Skeletal muscle tissue (tissue), 4 donors: ENCODE measurements around the gene LRP1B. TPM values are rescaled to one million over a fixed set of nuclear protein-coding genes. Genes with fewer than 3 reads are reported as not detected.

Source experiments
- H3K27ac ChIP-seq: one replicate; pipeline ENCODE4 v1.7.0; 2013; ENCODE audit warnings: mild to moderate bottlenecking, low read depth, low read length, inconsistent platforms
- H3K27me3 ChIP-seq, 3 donors: one replicate each; pipeline ENCODE4 v1.7.0; 2013; ENCODE audit warnings: low read length in 3 of 3; ENCODE audit not compliant: control insufficient read depth in 3 of 3, insufficient read depth in 3 of 3
- H3K36me3 ChIP-seq, 3 donors: one replicate each; pipeline ENCODE4 v1.7.0; 2013; ENCODE audit warnings: low read length in 3 of 3; ENCODE audit not compliant: control insufficient read depth in 3 of 3, insufficient read depth in 3 of 3
- H3K4me1 ChIP-seq, 3 donors: one replicate each; pipeline ENCODE4 v1.7.0; 2013; ENCODE audit warnings: low read length in 3 of 3, mild to moderate bottlenecking in 3 of 3; ENCODE audit not compliant: control insufficient read depth in 3 of 3, insufficient read depth in 3 of 3
- H3K4me3 ChIP-seq, 3 donors: one replicate each; pipeline ENCODE4 v1.7.0; 2013; ENCODE audit warnings: low read length in 3 of 3
- H3K9ac ChIP-seq, 3 donors: one replicate each; pipeline ENCODE4 v1.7.0; 2013; ENCODE audit warnings: low read length in 3 of 3, mild to moderate bottlenecking in 3 of 3, moderate library complexity in 2 of 3, low read depth in 1 of 3
- H3K9me3 ChIP-seq, 3 donors: one replicate each; pipeline ENCODE4 v1.7.0; 2013; ENCODE audit warnings: low read length in 3 of 3; ENCODE audit not compliant: control insufficient read depth in 3 of 3
- total RNA-seq: library from RNA; depleted of rRNA; stranded (reverse); fragments of >200 nt; gene quantifications from one replicate; pipeline ENCODE4 v1.2.3, GENCODE V29; 2014
- donor health status: Osteomylitis.

Gene LRP1B
- total RNA-seq, 1 donor from 2014 or later, result 2.6 TPM

DNA sequence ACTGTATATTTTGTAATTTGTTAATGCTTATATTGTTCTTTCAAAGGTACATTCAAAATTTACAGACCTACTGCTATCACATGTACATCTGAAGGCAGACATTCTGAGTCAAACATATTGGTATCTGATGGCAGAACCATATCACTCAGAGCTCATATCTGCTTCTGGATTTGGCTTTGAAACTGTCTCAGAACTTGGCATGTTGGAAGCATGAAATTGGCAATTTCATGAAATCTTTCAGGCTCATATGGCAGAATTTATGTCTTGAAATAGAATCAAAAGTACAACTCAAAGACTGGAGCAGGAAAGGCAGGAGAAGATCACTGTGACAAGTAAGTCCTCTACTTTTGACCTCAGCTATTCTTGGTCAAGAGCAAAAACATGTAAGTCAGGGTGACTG is 202.3 kb downstream of the LRP1B start:
- Histone ChIP-seq H3K4me1 (no peaks in the 10 kb centered on the region), H3K9ac (no peak overlapping the region), H3K27ac (no peak overlapping the region), H3K27me3 (no peaks in the 10 kb centered on the region), H3K4me3 (no peak overlapping the region), H3K36me3 (no peaks in the 10 kb centered on the region), H3K9me3 (peaks cover 0 to 4% (median 0%) of the 10 kb centered on the region in 3 donors)

DNA sequence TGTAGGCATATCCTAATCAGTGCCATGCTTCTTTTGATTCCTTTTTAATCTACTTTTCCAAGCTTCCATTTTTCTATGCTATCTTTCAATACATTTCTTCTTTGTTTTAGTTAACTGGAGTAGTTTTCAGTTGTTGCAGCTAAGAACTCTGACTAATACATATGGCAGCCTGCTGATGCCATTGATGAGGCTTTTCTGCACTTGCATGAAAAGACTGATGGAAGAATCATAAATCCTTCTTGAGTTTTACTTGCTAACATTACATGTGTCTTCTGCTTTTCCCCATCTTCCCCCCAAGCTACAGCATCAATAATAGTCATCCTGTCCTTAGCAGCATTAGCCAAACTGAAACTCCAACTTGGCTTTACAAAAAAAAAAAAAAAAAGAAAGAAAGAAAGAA is 203.3 kb downstream of the LRP1B start:
- Histone ChIP-seq H3K9ac (no peak overlapping the region), H3K4me3 (no peak overlapping the region), H3K27me3 (no peaks in the 10 kb centered on the region), H3K36me3 (no peaks in the 10 kb centered on the region), H3K4me1 (no peaks in the 10 kb centered on the region), H3K9me3 (peaks cover 0 to 4% (median 0%) of the 10 kb centered on the region in 3 donors), H3K27ac (no peak overlapping the region)

DNA sequence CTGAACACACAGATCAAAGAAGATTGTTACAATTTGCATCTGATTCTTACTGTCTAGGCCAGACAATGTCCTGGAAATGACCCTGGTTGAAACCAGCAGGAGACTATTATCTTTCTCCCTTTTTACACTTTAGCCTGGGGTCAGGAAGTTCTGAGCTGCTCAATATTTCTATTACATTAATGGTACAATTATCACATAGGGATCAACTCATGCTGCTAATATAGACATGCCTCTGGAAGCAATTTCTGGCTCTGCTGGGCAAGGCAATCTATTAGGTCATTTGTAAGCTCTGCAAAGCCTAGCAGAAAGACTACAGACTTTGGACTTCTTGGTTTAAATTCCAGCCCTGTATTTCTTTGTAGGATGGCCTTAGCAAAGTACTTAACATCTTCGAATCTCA is 205.3 kb downstream of the LRP1B start:
- H3K9me3 ChIP-seq, result peaks cover 0 to 4% (median 0%) of the 10 kb centered on the region in 3 donors
- H3K9ac ChIP-seq, result no peak overlapping the region
- no peak overlapping the region for H3K4me3 ChIP-seq
- H3K4me1 ChIP-seq, result no peaks in the 10 kb centered on the region
- H3K27me3 ChIP-seq, result no peaks in the 10 kb centered on the region
- no peaks in the 10 kb centered on the region for H3K36me3 ChIP-seq
- H3K27ac ChIP-seq, result no peak overlapping the region

GRCh38 chr2:141923657-141924056 is 207.2 kb downstream of the LRP1B start:
- Histone ChIP-seq H3K36me3 (no peaks in the 10 kb centered on the region), H3K9ac (no peak overlapping the region), H3K27me3 (no peaks in the 10 kb centered on the region), H3K4me3 (no peak overlapping the region), H3K27ac (no peak overlapping the region), H3K4me1 (no peaks in the 10 kb centered on the region), H3K9me3 (peaks cover 0 to 4% (median 0%) of the 10 kb centered on the region in 3 donors)

GRCh38 chr2:141911485-141912066 is 219.2 kb downstream of the LRP1B start:
- no peak overlapping the region for H3K9ac ChIP-seq
- H3K27me3 ChIP-seq, result no peaks in the 10 kb centered on the region
- no peaks in the 10 kb centered on the region for H3K4me1 ChIP-seq
- H3K9me3 ChIP-seq, result peaks cover 0 to 2% (median 0%) of the 10 kb centered on the region in 3 donors
- H3K36me3 ChIP-seq, result no peaks in the 10 kb centered on the region
- H3K27ac ChIP-seq, result no peak overlapping the region
- H3K4me3 ChIP-seq, result no peak overlapping the region

- Histone ChIP-seq H3K27me3 (no peaks in the 10 kb centered on the region), H3K9ac (no peak overlapping the region), H3K4me3 (no peak overlapping the region), H3K4me1 (no peaks in the 10 kb centered on the region), H3K9me3 (no peaks in the 10 kb centered on the region), H3K36me3 (no peaks in the 10 kb centered on the region), H3K27ac (no peak overlapping the region)
These were observed 224.1 kb downstream of the LRP1B start for GRCh38 chr2:141906678-141907077.

DNA sequence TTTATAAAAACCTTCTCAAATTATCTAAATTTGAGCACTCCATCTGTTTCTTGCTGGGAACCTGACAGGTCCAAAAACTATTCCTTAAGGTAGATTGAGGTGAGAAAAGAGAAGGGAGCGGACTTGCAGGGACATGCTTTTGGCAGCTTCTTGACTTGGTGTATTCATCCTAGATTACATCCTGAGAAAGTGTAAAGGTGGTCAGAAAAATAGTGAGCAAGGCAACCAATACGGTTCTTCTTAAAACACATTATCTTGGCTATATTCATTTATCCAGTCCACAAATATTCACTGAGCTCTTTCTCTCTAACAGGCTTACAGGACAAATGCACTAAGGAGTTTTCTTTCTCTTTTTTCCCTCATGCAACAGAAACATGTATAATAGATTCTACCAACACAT is 230.0 kb downstream of the LRP1B start:
- no peak overlapping the region for H3K9ac ChIP-seq
- no peak overlapping the region for H3K27ac ChIP-seq
- H3K27me3 ChIP-seq, result no peaks in the 10 kb centered on the region
- no peaks in the 10 kb centered on the region for H3K36me3 ChIP-seq
- no peaks in the 10 kb centered on the region for H3K9me3 ChIP-seq
- no peaks in the 10 kb centered on the region for H3K4me1 ChIP-seq
- H3K4me3 ChIP-seq, result no peak overlapping the region

- Histone ChIP-seq H3K4me1 (no peaks in the 10 kb centered on the region), H3K27me3 (no peaks in the 10 kb centered on the region), H3K9me3 (no peaks in the 10 kb centered on the region), H3K36me3 (no peaks in the 10 kb centered on the region), H3K4me3 (no peak overlapping the region), H3K27ac (no peak overlapping the region), H3K9ac (no peak overlapping the region)
These were observed 231.1 kb downstream of the LRP1B start for GRCh38 chr2:141899740-141900139.

DNA sequence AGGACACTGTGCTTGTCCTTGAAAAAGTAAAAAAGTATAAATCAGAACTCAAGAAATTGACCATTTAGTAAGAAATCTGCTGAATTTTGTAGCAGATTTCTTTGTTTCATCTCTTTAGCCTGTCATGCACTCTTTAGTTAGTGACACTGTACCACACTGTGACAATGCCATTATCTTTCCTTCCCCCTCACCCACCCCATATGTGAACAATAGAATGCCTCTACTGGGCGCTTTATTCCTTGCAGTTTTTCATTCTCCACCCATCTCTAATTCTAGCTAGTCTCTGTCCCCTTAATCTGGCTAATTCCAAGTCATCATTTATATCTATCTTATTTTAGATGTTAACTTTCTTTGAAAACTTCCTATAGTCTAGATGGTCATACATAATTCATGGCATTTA is 241.0 kb downstream of the LRP1B start:
- Histone ChIP-seq H3K9ac (no peak overlapping the region), H3K9me3 (no peaks in the 10 kb centered on the region), H3K27ac (no peak overlapping the region), H3K4me3 (no peak overlapping the region), H3K36me3 (no peaks in the 10 kb centered on the region), H3K27me3 (no peaks in the 10 kb centered on the region), H3K4me1 (no peaks in the 10 kb centered on the region)

DNA sequence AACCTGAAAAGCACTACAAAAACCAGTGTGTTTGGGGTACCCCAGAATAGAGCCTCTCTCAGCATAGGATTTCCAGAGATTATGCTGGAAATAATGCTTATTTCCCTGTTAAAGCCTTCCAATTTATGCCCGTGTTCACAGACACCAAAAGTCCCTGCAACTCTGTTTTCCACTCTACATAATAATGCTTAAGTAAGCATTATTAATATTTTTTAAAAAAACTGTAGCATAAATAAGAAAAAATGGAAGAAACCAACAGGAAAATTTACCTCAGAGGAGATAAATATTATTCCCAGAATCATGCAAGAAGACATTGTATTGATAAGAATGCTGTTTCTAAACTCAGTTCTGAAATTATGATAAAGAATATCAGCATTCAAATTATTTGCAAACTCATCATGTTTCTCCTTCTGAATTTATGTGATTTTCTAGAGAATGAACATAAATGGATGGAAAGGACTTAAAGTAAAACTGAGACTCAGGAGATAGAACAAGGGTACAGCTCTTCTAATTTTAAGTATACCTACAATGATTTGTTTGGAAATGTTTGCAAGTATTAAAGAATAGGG is 241.7 kb downstream of the LRP1B start:
- no peaks in the 10 kb centered on the region for H3K36me3 ChIP-seq
- H3K27me3 ChIP-seq, result no peaks in the 10 kb centered on the region
- no peak overlapping the region for H3K27ac ChIP-seq
- no peak overlapping the region for H3K4me3 ChIP-seq
- no peak overlapping the region for H3K9ac ChIP-seq
- H3K4me1 ChIP-seq, result no peaks in the 10 kb centered on the region
- no peaks in the 10 kb centered on the region for H3K9me3 ChIP-seq
